GM19452 (cell line): ENCODE measurements around the gene COTL1.
A peak's percentile ranks its signal among the peaks of the same experiment; 100 is the strongest.
"Not testable (repeated sequence)": the region's sequence is repeated elsewhere in the genome, so short reads cannot be mapped to it uniquely, and the experiment has no call there.

Experiments used
- ATAC-seq: cut with Tn5 transposase; IDR thresholded peaks from one replicate; pipeline ENCODE4 v1.9.1; 2021; ENCODE audit not compliant: unreplicated experiment

The COTL1 gene

GRCh38 chr16:84574191-84574590 lies 43.7 kb downstream of the COTL1 start:
- no peak for ATAC-seq

GRCh38 chr16:84572096-84572495 lies 45.8 kb downstream of the COTL1 start:
- ATAC-seq, result no peak

GRCh38 chr16:84571506-84571905 lies 46.4 kb downstream of the COTL1 start:
- no peak for ATAC-seq

- no peak for ATAC-seq
These were observed 47.0 kb downstream of the COTL1 start for GRCh38 chr16:84570739-84571403.

- no peak for ATAC-seq
These were observed 48.4 kb downstream of the COTL1 start for GRCh38 chr16:84569382-84569987.

- no peak for ATAC-seq
These were observed 49.8 kb downstream of the COTL1 start for GRCh38 chr16:84568066-84568465.

GRCh38 chr16:84567286-84567962 lies 50.5 kb downstream of the COTL1 start:
- ATAC-seq, result no peak

- ATAC-seq, result no peak
These were observed 51.2 kb downstream of the COTL1 start for GRCh38 chr16:84566545-84567257.

GRCh38 chr16:84565669-84566495 lies 52.0 kb downstream of the COTL1 start:
- no peak for ATAC-seq

- ATAC-seq, result no peak
These were observed 54.0 kb downstream of the COTL1 start for GRCh38 chr16:84563786-84564420.

GRCh38 chr16:84563064-84563715 lies 54.7 kb downstream of the COTL1 start:
- ATAC-seq, result no peak

GRCh38 chr16:84562174-84562815 lies 55.6 kb downstream of the COTL1 start:
- ATAC-seq, result peak; percentile 49

- no peak for ATAC-seq
These were observed 56.6 kb downstream of the COTL1 start for GRCh38 chr16:84561291-84561690.

GRCh38 chr16:84560269-84560668 lies 57.6 kb downstream of the COTL1 start:
- ATAC-seq, result no peak

GRCh38 chr16:84559311-84559932 lies 58.5 kb downstream of the COTL1 start:
- ATAC-seq, result no peak

GRCh38 chr16:84558850-84559249 lies 59.0 kb downstream of the COTL1 start:
- ATAC-seq, result not testable (repeated sequence)

- ATAC-seq, result no peak
These were observed 60.4 kb downstream of the COTL1 start for GRCh38 chr16:84557504-84557903.

- ATAC-seq, result no peak
These were observed 60.8 kb downstream of the COTL1 start for GRCh38 chr16:84557059-84557458.
